Kidney (tissue), 14 donors: ENCODE data around the gene PDLIM5. TPM values are rescaled to one million over a fixed set of nuclear protein-coding genes. Genes with fewer than 3 reads are reported as not detected.

ENCODE experiments used
- DNase-seq, 5 donors: peaks; one replicate each; pipeline ENCODE4 v3.0.0-alpha.2; 2013 to 2020
- FAIRE-seq: peaks from 2 replicates; lab custom pipeline; 2012; peaks lifted over from hg19 to GRCh38; lab: Jason Lieb, UNC
- H3K27ac ChIP-seq, 2 donors: one replicate each; pipeline ENCODE4 v1.7.0; 2013; ENCODE audit warnings: low read depth in 2 of 2, low read length in 2 of 2, inconsistent platforms in 1 of 2
- H3K27me3 ChIP-seq: one replicate; pipeline ENCODE4 v1.7.1; 2013; ENCODE audit warnings: low read length, inconsistent platforms; ENCODE audit not compliant: control insufficient read depth, insufficient read depth
- H3K36me3 ChIP-seq, 3 donors: one replicate each; pipeline versions ENCODE4 v1.7.0 to v1.7.1; 2013; ENCODE audit warnings: low read length in 3 of 3, control low read depth in 1 of 3, inconsistent platforms in 1 of 3; ENCODE audit not compliant: insufficient read depth in 3 of 3, control insufficient read depth in 2 of 3
- H3K4me1 ChIP-seq, 3 donors: one replicate each; pipeline versions ENCODE4 v1.7.0 to v1.7.1; 2013; ENCODE audit warnings: low read length in 3 of 3, inconsistent platforms in 1 of 3, low read depth in 1 of 3; ENCODE audit not compliant: control insufficient read depth in 2 of 3, insufficient read depth in 2 of 3
- H3K4me3 ChIP-seq, 3 donors: one replicate each; pipeline versions ENCODE4 v1.7.0 to v1.8.1; 2013; ENCODE audit warnings: low read length in 3 of 3, control low read depth in 1 of 3, inconsistent platforms in 1 of 3
- H3K9ac ChIP-seq, 3 donors: one replicate each; pipeline versions ENCODE4 v1.7.0 to v1.7.1; 2013; ENCODE audit warnings: low read length in 3 of 3, control low read depth in 1 of 3, inconsistent platforms in 1 of 3
- H3K9me3 ChIP-seq, 3 donors: one replicate each; pipeline versions ENCODE4 v1.7.0 to v1.7.1; 2013; ENCODE audit warnings: low read length in 3 of 3, control low read depth in 1 of 3, inconsistent platforms in 1 of 3; ENCODE audit not compliant: control insufficient read depth in 2 of 3, insufficient read depth in 1 of 3
- intact Hi-C: fragments of 100-400 bp; cut with DNase I; formaldehyde crosslinking; loops from one replicate; pipeline ENCODE4 v1.11.1; 2022
- polyA plus RNA-seq: library from polyadenylated mRNA; stranded (reverse); fragments of 350-450 nt; fragmentation: Illumina TruSeq; extraction: RNeasy Lipid Tissue Mini Kit (QIAGEN cat#74804); gene quantifications from one replicate; pipeline ENCODE4 v1.2.3, GENCODE V29; 2014; ENCODE audit warnings: low read depth, low replicate concordance; ENCODE audit not compliant: insufficient read depth
- total RNA-seq: library from RNA; stranded (reverse); fragmentation: NEBNext Ultra II Directional; extraction: Animal tissue kit (Norgen Biotek cat#: 25700); gene quantifications from one replicate; pipeline ENCODE4 v1.2.1, GENCODE V29; 2021
- TF ChIP-seq, protein P1 (sequence below): IDR thresholded peaks from 3 replicates; pipeline ENCODE4 v1.5.1; 2012; ENCODE audit warnings: mild to moderate bottlenecking, moderate library complexity, borderline replicate concordance; ENCODE audit not compliant: insufficient read depth; ENCODE audit errors: extremely low read depth
- donor health status: control.
- donor health status: control.
- donor health status: control.
- donor health status: control.
- donor health status: control.
- donor health status: DM: yes; HTN: yes; CAD: no.
- donor health status: Normal renal cell carcinoma (clear cell type).

Gene PDLIM5
- total and polyA plus RNA-seq, 2 donors from 2014 or later: 24.3 to 167 TPM

DNA sequence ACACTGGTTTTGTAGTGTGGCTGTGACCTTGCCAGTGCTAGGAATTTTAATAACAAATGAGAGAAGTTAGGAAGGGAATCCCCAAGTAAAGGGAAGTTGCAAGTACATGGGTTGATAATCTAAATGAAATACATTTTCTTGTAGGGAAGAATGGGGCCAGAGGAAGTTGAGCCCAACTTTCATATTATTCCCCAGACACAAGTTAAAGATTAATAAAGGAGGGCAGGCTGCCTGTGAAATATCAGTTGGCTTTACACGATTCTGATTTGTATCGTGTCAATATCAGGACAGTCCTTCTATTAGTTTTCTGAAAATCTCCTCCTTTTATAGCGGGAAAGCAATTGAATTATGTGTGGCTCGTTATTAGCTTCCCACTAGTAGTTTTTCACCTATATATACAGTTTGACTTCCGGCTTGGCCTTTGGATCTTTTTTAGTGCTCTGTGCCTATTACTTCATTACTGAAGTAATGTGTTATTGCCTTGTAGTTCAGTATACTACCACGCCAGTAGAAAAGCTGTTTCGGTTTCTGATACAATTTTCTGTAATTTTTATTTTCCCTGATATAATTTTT is 1.7 kb downstream of the PDLIM5 start:
- Histone ChIP-seq H3K4me3 (peak overlapping the region; percentile 75 to 96 (median 89)), H3K27ac (peak overlapping the region; percentile 95 to 98), H3K27me3 (no peaks in the 10 kb centered on the region), H3K36me3 (no peaks in the 10 kb centered on the region), H3K9me3 (no peaks in the 10 kb centered on the region), H3K4me1 (peaks cover 0 to 22% (median 2%) of the 10 kb centered on the region in 3 donors), H3K9ac (peak overlapping the region; percentile 1 to 92 (median 68))
- FAIRE-seq (no peak), DNase-seq (peak in 1 of 5 donors; percentile 36)
- TF ChIP-seq, protein P1, sequence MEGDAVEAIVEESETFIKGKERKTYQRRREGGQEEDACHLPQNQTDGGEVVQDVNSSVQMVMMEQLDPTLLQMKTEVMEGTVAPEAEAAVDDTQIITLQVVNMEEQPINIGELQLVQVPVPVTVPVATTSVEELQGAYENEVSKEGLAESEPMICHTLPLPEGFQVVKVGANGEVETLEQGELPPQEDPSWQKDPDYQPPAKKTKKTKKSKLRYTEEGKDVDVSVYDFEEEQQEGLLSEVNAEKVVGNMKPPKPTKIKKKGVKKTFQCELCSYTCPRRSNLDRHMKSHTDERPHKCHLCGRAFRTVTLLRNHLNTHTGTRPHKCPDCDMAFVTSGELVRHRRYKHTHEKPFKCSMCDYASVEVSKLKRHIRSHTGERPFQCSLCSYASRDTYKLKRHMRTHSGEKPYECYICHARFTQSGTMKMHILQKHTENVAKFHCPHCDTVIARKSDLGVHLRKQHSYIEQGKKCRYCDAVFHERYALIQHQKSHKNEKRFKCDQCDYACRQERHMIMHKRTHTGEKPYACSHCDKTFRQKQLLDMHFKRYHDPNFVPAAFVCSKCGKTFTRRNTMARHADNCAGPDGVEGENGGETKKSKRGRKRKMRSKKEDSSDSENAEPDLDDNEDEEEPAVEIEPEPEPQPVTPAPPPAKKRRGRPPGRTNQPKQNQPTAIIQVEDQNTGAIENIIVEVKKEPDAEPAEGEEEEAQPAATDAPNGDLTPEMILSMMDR: no peak
- intact Hi-C loops: no loop called here

DNA sequence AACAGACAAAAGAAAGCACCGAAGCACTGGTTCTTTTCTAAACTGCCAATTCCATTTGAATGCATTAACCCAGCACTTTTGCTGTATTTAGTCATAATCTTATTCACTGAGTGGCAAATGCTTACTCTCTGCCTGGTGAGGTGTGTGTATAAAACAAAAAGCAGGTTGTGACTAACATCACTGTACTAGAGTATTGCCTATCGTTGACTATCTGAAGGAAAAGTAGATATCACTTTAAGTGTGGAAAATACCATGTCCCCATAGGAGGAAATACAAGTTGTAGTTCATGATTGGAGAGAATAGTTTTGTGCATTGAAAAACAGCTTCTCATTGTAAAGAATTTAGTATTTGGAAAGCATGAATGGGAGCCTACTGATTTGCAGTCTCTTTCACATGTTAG is 2.7 kb downstream of the PDLIM5 start:
- no peak for FAIRE-seq
- TF ChIP-seq, protein P1: no peak

GRCh38 chr4:94455081-94455480 is 3.3 kb downstream of the PDLIM5 start:
- H3K9ac ChIP-seq: no peak overlapping the region
- peak overlapping the region in 1 of 2 donors; percentile 77 for H3K27ac ChIP-seq
- peak in 1 of 5 donors; percentile 88 for DNase-seq
- H3K4me3 ChIP-seq: peak overlapping the region in 2 of 3 donors; percentile 53 to 58
- TF ChIP-seq, protein P1: no peak
- H3K36me3 ChIP-seq: no peaks in the 10 kb centered on the region
- H3K9me3 ChIP-seq: no peaks in the 10 kb centered on the region
- intact Hi-C loops: no loop called here
- peaks cover 0 to 28% (median 2%) of the 10 kb centered on the region in 3 donors for H3K4me1 ChIP-seq
- FAIRE-seq: peak; percentile 58
- no peaks in the 10 kb centered on the region for H3K27me3 ChIP-seq

More for the DNA sequence above, 2.7 kb downstream of the PDLIM5 start:
- DNase-seq: peak in 1 of 5 donors; percentile 17
- H3K9ac ChIP-seq: peak overlapping the region in 1 of 3 donors; percentile 48
- H3K27me3 ChIP-seq: no peaks in the 10 kb centered on the region
- intact Hi-C loops: no loop called here
- peaks cover 0 to 22% (median 2%) of the 10 kb centered on the region in 3 donors for H3K4me1 ChIP-seq
- peak overlapping the region; percentile 45 to 77 for H3K27ac ChIP-seq
- H3K36me3 ChIP-seq: no peaks in the 10 kb centered on the region
- H3K9me3 ChIP-seq: no peaks in the 10 kb centered on the region
- peak overlapping the region in 2 of 3 donors; percentile 53 to 58 for H3K4me3 ChIP-seq
